HCT116 (cell line): ENCODE measurements around the gene SMARCA4.

Experiments used
- POLR2A ChIP-seq: IDR thresholded peaks from 2 replicates; pipeline ENCODE4 v1.7.0; 2011; ENCODE audit warnings: borderline replicate concordance; ENCODE audit not compliant: insufficient read depth, insufficient read length; ENCODE audit errors: extremely low read depth
- POLR2AphosphoS5 ChIP-seq: IDR thresholded peaks from 2 replicates; pipeline ENCODE4 v1.6.1; 2011; ENCODE audit warnings: mild to moderate bottlenecking, low read depth, low read length, moderate library complexity

GRCh38 chr19:11069561-11069960, 108.7 kb downstream of the SMARCA4 start:
- TF ChIP-seq POLR2A: no peak
- TF ChIP-seq POLR2AphosphoS5: no peak
